ENCODE results near the gene VPS50. TPM values are rescaled to one million over a fixed set of nuclear protein-coding genes. Genes with fewer than 3 reads are reported as not detected.

Gene VPS50
- total RNA-seq, 1 donor from 2014 or later: 26.1 TPM

- no peak for FAIRE-seq
- no peaks in the 10 kb centered on the region for H3K27me3 ChIP-seq (ENCODE audit: control insufficient read depth, insufficient read depth, low read length)
- no peak for DNase-seq (ENCODE audit: low read depth)
- TF ChIP-seq CTCF (IDR thresholded peaks at IDR 0.05; ENCODE audit: insufficient read depth, low read length, severe bottlenecking): no peak
- no peaks in the 10 kb centered on the region for H3K36me3 ChIP-seq (ENCODE audit: control insufficient read depth, insufficient read depth, low read length)
- H3K4me3 ChIP-seq (ENCODE audit: low read depth, low read length): no peak overlapping the region
Measured at GRCh38 chr7:93196336-93196735, 35.8 kb upstream of the VPS50 start.

- Histone ChIP-seq H3K36me3 (ENCODE audit: control insufficient read depth, insufficient read depth, low read length) (no peaks in the 10 kb centered on the region), H3K4me3 (ENCODE audit: low read depth, low read length) (no peak overlapping the region), H3K27me3 (ENCODE audit: control insufficient read depth, insufficient read depth, low read length) (no peaks in the 10 kb centered on the region)
- TF ChIP-seq CTCF (IDR thresholded peaks at IDR 0.05; ENCODE audit: insufficient read depth, low read length, severe bottlenecking): no peak
- DNase-seq (ENCODE audit: low read depth) (no peak), FAIRE-seq (no peak)
Measured at GRCh38 chr7:93198472-93198871, 33.7 kb upstream of the VPS50 start.

GRCh38 chr7:93202594-93203250 is 29.4 kb upstream of the VPS50 start:
- FAIRE-seq: no peak
- Histone ChIP-seq H3K4me3 (ENCODE audit: low read depth, low read length) (no peak overlapping the region), H3K27me3 (ENCODE audit: control insufficient read depth, insufficient read depth, low read length) (no peaks in the 10 kb centered on the region), H3K36me3 (ENCODE audit: control insufficient read depth, insufficient read depth, low read length) (no peaks in the 10 kb centered on the region)
- DNase-seq (ENCODE audit: low read depth): no peak
- no peak for TF ChIP-seq CTCF (IDR thresholded peaks at IDR 0.05; ENCODE audit: insufficient read depth, low read length, severe bottlenecking)

- peaks cover 1% of the 10 kb centered on the region for H3K27me3 ChIP-seq (ENCODE audit: control insufficient read depth, insufficient read depth, low read length)
- FAIRE-seq (no peak), DNase-seq (ENCODE audit: low read depth) (no peak)
- no peak for TF ChIP-seq CTCF (IDR thresholded peaks at IDR 0.05; ENCODE audit: insufficient read depth, low read length, severe bottlenecking)
- H3K4me3 ChIP-seq (ENCODE audit: low read depth, low read length): no peak overlapping the region
- no peaks in the 10 kb centered on the region for H3K36me3 ChIP-seq (ENCODE audit: control insufficient read depth, insufficient read depth, low read length)
Measured at GRCh38 chr7:93203496-93203895, 28.7 kb upstream of the VPS50 start.

- Histone ChIP-seq H3K27me3 (ENCODE audit: control insufficient read depth, insufficient read depth, low read length) (peaks cover 1% of the 10 kb centered on the region), H3K4me3 (ENCODE audit: low read depth, low read length) (no peak overlapping the region), H3K36me3 (ENCODE audit: control insufficient read depth, insufficient read depth, low read length) (no peaks in the 10 kb centered on the region)
- FAIRE-seq: no peak
- DNase-seq (ENCODE audit: low read depth): no peak
- TF ChIP-seq CTCF (IDR thresholded peaks at IDR 0.05; ENCODE audit: insufficient read depth, low read length, severe bottlenecking): no peak
Measured at GRCh38 chr7:93205046-93205445, 27.1 kb upstream of the VPS50 start.

- H3K36me3 ChIP-seq (ENCODE audit: control insufficient read depth, insufficient read depth, low read length): no peaks in the 10 kb centered on the region
- H3K27me3 ChIP-seq (ENCODE audit: control insufficient read depth, insufficient read depth, low read length): peaks cover 3% of the 10 kb centered on the region
- TF ChIP-seq CTCF (IDR thresholded peaks at IDR 0.05; ENCODE audit: insufficient read depth, low read length, severe bottlenecking): no peak
- DNase-seq (ENCODE audit: low read depth): no peak
- no peak for FAIRE-seq
- no peak overlapping the region for H3K4me3 ChIP-seq (ENCODE audit: low read depth, low read length)
Measured at GRCh38 chr7:93211228-93211818, 20.8 kb upstream of the VPS50 start.
